PC-3 (cell line): ENCODE results near the gene PLIN4. TPM values are rescaled to one million over a fixed set of nuclear protein-coding genes. Genes with fewer than 3 reads are reported as not detected.

Experiments used
- ATAC-seq: fragments of 200-7000 bp; cut with Tn5 transposase; 2 replicates; pipeline ENCODE4 v1.9.1; 2020; ENCODE audit warnings: mild to moderate bottlenecking, moderate library complexity
- BruUV-seq: library from RNA; stranded (reverse); fragments of 400-500 nt; replicated peaks from 2 replicates; lab custom pipeline; 2021; lab: Mats Ljungman, UMichigan
- CTCF ChIA-PET: fragments of 300-600 bp; sonication (Branson Sonifier 250); formaldehyde crosslinking; loops from one replicate; lab custom pipeline; 2022; ENCODE audit warnings: antibody characterized with exemption; lab: Charles Lee
- POLR2A ChIA-PET: fragments of 300-600 bp; sonication (Branson Sonifier 250); formaldehyde crosslinking; loops from one replicate; lab custom pipeline; 2022; ENCODE audit warnings: antibody characterized with exemption; ENCODE audit not compliant: unreplicated experiment; lab: Charles Lee
- DNase-seq: peaks from one replicate; pipeline ENCODE4 v3.0.0-alpha.2; 2015
- H2AFZ ChIP-seq: fragments of 300-600 bp; sonication (generic); 2 replicates; pipeline ENCODE4 v1.6.0; 2016; ENCODE audit warnings: antibody characterized with exemption, low read length
- H3F3A ChIP-seq: fragments of 300-600 bp; sonication (generic); one replicate; pipeline ENCODE4 v1.6.0; 2017; ENCODE audit warnings: antibody characterized with exemption, low read length, control low read depth, mild to moderate bottlenecking; ENCODE audit not compliant: unreplicated experiment
- H3K27ac ChIP-seq: fragments of 300-600 bp; sonication (generic); 2 replicates; pipeline ENCODE4 v1.5.1; 2016; ENCODE audit warnings: mild to moderate bottlenecking, low read length
- H3K27me3 ChIP-seq: fragments of 300-600 bp; sonication (generic); 2 replicates; pipeline ENCODE4 v1.6.1; 2016; ENCODE audit warnings: low read length, mixed read lengths
- H3K36me3 ChIP-seq: fragments of 300-600 bp; sonication (generic); 2 replicates; pipeline ENCODE4 v1.6.1; 2016; ENCODE audit warnings: low read depth, mixed run types, low read length, mixed read lengths
- H3K4me1 ChIP-seq: fragments of 300-600 bp; sonication (generic); 2 replicates; pipeline ENCODE4 v1.5.1; 2016; ENCODE audit warnings: low read length; ENCODE audit not compliant: insufficient read depth
- H3K4me2 ChIP-seq: fragments of 300-600 bp; sonication (generic); 2 replicates; pipeline ENCODE4 v1.6.0; 2016; ENCODE audit warnings: low read length
- H3K4me3 ChIP-seq: fragments of 300-600 bp; sonication (generic); 2 replicates; pipeline ENCODE4 v1.5.1; 2016; ENCODE audit warnings: mild to moderate bottlenecking, low read length, mixed read lengths
- H3K79me2 ChIP-seq: fragments of 300-600 bp; sonication (generic); 2 replicates; pipeline ENCODE4 v1.6.1; 2017; ENCODE audit warnings: low read length, mixed read lengths
- H3K9ac ChIP-seq: fragments of 300-600 bp; sonication (generic); 2 replicates; pipeline ENCODE4 v1.6.0; 2016; ENCODE audit warnings: mild to moderate bottlenecking, low read length
- H3K9me2 ChIP-seq: fragments of 300-600 bp; sonication (generic); replicated peaks from 2 replicates; pipeline ENCODE4 v1.6.1; 2016; ENCODE audit warnings: mixed run types, low read length, mixed read lengths
- H3K9me3 ChIP-seq: fragments of 300-600 bp; sonication (generic); 2 replicates; pipeline ENCODE4 v1.6.1; 2016; ENCODE audit warnings: low read length, mixed read lengths
- H4K20me1 ChIP-seq: fragments of 300-600 bp; sonication (generic); 2 replicates; pipeline ENCODE4 v1.6.1; 2016; ENCODE audit warnings: low read length, mixed read lengths
- EZH2 ChIP-seq: fragments of 300-600 bp; sonication (generic); IDR thresholded peaks from one replicate; pipeline ENCODE4 v1.6.1; 2017; ENCODE audit warnings: antibody characterized with exemption, mild to moderate bottlenecking, low read length; ENCODE audit not compliant: unreplicated experiment
- EZH2phosphoT487 ChIP-seq: fragments of 300-600 bp; sonication (generic); IDR thresholded peaks from 2 replicates; pipeline ENCODE4 v1.6.1; 2018; ENCODE audit warnings: mild to moderate bottlenecking, antibody characterized with exemption, low read length, borderline replicate concordance
- intact Hi-C: fragments of 100-400 bp; cut with micrococcal nuclease; formaldehyde crosslinking; loops from 2 replicates; pipeline ENCODE4 v1.9.0; 2023
- total RNA-seq: library from RNA; depleted of rRNA; stranded (reverse); fragments of >200 nt; gene quantifications from 2 replicates; pipeline ENCODE4 v1.2.3, GENCODE V29; 2014
- TF ChIP-seq, protein P1 (sequence below): fragments of 300-600 bp; sonication (generic); conservative IDR thresholded peaks from 2 replicates; pipeline ENCODE4 v1.5.1; 2017; ENCODE audit warnings: antibody characterized with exemption, low read depth, mild to moderate bottlenecking, low read length

Gene PLIN4
- total RNA-seq, 1 experiment from 2014 or later, result 9.1 TPM

DNA sequence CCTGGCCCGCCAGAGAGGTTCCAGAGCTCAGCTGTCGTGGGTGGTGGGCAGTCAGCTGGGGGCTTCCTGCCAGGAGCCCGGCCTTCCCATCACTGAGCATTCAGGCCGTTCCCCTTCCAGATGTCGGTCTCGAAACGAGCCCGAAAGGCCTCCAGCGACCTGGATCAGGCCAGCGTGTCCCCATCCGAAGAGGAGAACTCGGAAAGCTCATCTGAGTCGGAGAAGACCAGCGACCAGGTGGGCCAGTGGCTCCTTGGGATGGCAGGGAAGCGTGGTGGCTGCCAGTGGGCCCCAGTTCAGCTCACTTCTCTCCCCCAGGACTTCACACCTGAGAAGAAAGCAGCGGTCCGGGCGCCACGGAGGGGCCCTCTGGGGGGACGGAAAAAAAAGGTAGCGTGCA, 26.8 kb downstream of the PLIN4 start:
- H3K9ac ChIP-seq, result no peak overlapping the region
- no peak overlapping the region for H3K4me3 ChIP-seq
- ChIA-PET CTCF (no interaction called here), POLR2A (no interaction called here)
- no peak for TF ChIP-seq EZH2
- TF ChIP-seq, protein P1, sequence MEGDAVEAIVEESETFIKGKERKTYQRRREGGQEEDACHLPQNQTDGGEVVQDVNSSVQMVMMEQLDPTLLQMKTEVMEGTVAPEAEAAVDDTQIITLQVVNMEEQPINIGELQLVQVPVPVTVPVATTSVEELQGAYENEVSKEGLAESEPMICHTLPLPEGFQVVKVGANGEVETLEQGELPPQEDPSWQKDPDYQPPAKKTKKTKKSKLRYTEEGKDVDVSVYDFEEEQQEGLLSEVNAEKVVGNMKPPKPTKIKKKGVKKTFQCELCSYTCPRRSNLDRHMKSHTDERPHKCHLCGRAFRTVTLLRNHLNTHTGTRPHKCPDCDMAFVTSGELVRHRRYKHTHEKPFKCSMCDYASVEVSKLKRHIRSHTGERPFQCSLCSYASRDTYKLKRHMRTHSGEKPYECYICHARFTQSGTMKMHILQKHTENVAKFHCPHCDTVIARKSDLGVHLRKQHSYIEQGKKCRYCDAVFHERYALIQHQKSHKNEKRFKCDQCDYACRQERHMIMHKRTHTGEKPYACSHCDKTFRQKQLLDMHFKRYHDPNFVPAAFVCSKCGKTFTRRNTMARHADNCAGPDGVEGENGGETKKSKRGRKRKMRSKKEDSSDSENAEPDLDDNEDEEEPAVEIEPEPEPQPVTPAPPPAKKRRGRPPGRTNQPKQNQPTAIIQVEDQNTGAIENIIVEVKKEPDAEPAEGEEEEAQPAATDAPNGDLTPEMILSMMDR, result no peak
- TF ChIP-seq EZH2phosphoT487, result no peak
- ATAC-seq, result no peak
- intact Hi-C loops, result no loop called here
- no peak overlapping the region for H3K27ac ChIP-seq
- no peak for DNase-seq
- no peaks in the 10 kb centered on the region for H4K20me1 ChIP-seq
- H3K4me1 ChIP-seq, result no peaks in the 10 kb centered on the region
- BruUV-seq, result no TSS peak
- H3K9me2 ChIP-seq, result no peaks in the 10 kb centered on the region
- H3K9me3 ChIP-seq, result no peaks in the 10 kb centered on the region
- no peaks in the 10 kb centered on the region for H3K27me3 ChIP-seq
- H3K36me3 ChIP-seq, result peaks cover 29% of the 10 kb centered on the region
- H3K79me2 ChIP-seq, result no peaks in the 10 kb centered on the region
- H3K4me2 ChIP-seq, result no peak overlapping the region
- H2AFZ ChIP-seq, result no peak overlapping the region
- H3F3A ChIP-seq, result no peaks in the 10 kb centered on the region

DNA sequence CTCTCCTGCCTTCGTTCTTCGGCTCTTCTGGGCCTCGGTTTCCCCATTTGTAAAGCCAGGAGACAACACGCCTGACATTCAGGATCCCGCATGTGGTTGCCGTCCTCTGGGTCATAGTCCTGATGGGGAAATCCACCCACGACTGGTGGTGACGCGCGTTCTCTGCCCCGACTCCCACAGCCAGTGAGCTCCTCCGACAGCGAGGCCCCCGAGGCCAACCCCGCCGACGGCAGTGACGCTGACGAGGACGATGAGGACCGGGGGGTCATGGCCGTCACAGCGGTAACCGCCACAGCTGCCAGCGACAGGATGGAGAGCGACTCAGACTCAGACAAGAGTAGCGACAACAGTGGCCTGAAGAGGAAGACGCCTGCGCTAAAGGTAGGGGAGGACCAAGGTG, 29.8 kb downstream of the PLIN4 start:
- H3K4me1 ChIP-seq, result no peaks in the 10 kb centered on the region
- H3F3A ChIP-seq, result no peaks in the 10 kb centered on the region
- H2AFZ ChIP-seq, result no peak overlapping the region
- H3K27me3 ChIP-seq, result no peaks in the 10 kb centered on the region
- H3K9me3 ChIP-seq, result no peaks in the 10 kb centered on the region
- H3K4me3 ChIP-seq, result no peak overlapping the region
- no peak for TF ChIP-seq EZH2phosphoT487
- TF ChIP-seq, protein P1, result no peak
- TF ChIP-seq EZH2, result no peak
- no peak overlapping the region for H3K4me2 ChIP-seq
- no peaks in the 10 kb centered on the region for H3K79me2 ChIP-seq
- H3K27ac ChIP-seq, result no peak overlapping the region
- ATAC-seq (no peak), DNase-seq (no peak)
- no TSS peak for BruUV-seq
- peaks cover 28% of the 10 kb centered on the region for H3K36me3 ChIP-seq
- H4K20me1 ChIP-seq, result no peaks in the 10 kb centered on the region
- POLR2A ChIA-PET, result interaction anchor here (0.6 kb wide), 1 partner anchor 19 kb away, joined by 3 read pairs; no protein-coding TSS in a partner anchor
- no peak overlapping the region for H3K9ac ChIP-seq
- H3K9me2 ChIP-seq, result no peaks in the 10 kb centered on the region
- intact Hi-C loops, result no loop called here
- CTCF ChIA-PET, result no interaction called here

DNA sequence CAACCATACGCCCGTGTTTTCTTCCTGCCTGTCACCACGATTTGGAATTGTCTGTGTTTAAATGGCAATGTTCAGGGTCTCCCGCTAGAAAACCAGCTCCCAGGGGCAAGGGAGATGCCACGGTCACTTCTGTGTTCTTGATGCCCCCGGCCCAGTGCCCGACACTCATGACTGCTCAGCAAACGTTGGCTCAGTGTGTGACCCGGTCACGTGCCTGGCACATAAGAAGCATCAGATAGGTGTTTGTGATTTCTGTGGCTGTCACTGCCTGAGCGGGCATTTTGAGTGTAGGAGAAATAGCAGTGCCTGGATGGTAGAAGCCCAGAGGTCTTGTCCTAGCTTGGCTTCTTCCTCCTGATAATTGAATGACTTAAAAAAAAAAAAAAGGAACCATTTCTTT, 30.7 kb downstream of the PLIN4 start:
- TF ChIP-seq, protein P1, result no peak
- TF ChIP-seq EZH2phosphoT487 (no peak), EZH2 (no peak)
- no peak overlapping the region for H2AFZ ChIP-seq
- no peaks in the 10 kb centered on the region for H3K4me1 ChIP-seq
- no peak overlapping the region for H3K4me3 ChIP-seq
- ChIA-PET POLR2A (no interaction called here), CTCF (no interaction called here)
- intact Hi-C loops, result no loop called here
- no peaks in the 10 kb centered on the region for H4K20me1 ChIP-seq
- H3K4me2 ChIP-seq, result no peak overlapping the region
- H3K9me2 ChIP-seq, result no peaks in the 10 kb centered on the region
- no peak for ATAC-seq
- no peaks in the 10 kb centered on the region for H3K27me3 ChIP-seq
- no peak overlapping the region for H3K9ac ChIP-seq
- H3K27ac ChIP-seq, result no peak overlapping the region
- no TSS peak for BruUV-seq
- no peaks in the 10 kb centered on the region for H3K9me3 ChIP-seq
- no peaks in the 10 kb centered on the region for H3F3A ChIP-seq
- H3K79me2 ChIP-seq, result no peaks in the 10 kb centered on the region
- peaks cover 25% of the 10 kb centered on the region for H3K36me3 ChIP-seq
- no peak for DNase-seq
